NB4 (cell line): ENCODE results near the gene TESK2.

Experiments
- DNase-seq: peaks from one replicate; pipeline ENCODE4 v3.0.0; 2010; ENCODE audit warnings: low read depth
- H3K4me3 ChIP-seq: one replicate; pipeline ENCODE4 v1.5.1; 2011; ENCODE audit warnings: mild to moderate bottlenecking, low read depth, low read length, moderate library complexity
- CTCF ChIP-seq: IDR thresholded peaks from one replicate; pipeline ENCODE4 v1.5.1; 2012; ENCODE audit warnings: low read depth, low read length
- MAX ChIP-seq: IDR thresholded peaks from 2 replicates; pipeline ENCODE4 v1.6.1; 2011; ENCODE audit warnings: low read depth, low read length
- MYC ChIP-seq: IDR thresholded peaks from 2 replicates; pipeline ENCODE4 v1.6.1; 2011; ENCODE audit warnings: low read depth, low read length
- POLR2A ChIP-seq: IDR thresholded peaks from 2 replicates; pipeline ENCODE4 v1.6.1; 2011; ENCODE audit warnings: mild to moderate bottlenecking; ENCODE audit not compliant: insufficient read length; ENCODE audit errors: extremely low read depth

TESK2 gene

GRCh38 chr1:45331436-45332345, 159.3 kb downstream of the TESK2 start:
- no peak for DNase-seq
- TF ChIP-seq CTCF (no peak), POLR2A (no peak), MYC (no peak), MAX (no peak)
- no peak overlapping the region for H3K4me3 ChIP-seq

GRCh38 chr1:45329445-45329844, 161.5 kb downstream of the TESK2 start:
- DNase-seq: no peak
- no peak for TF ChIP-seq MYC
- no peak for TF ChIP-seq CTCF
- TF ChIP-seq MAX: no peak
- TF ChIP-seq POLR2A: no peak
- H3K4me3 ChIP-seq: peak overlapping the region; percentile 84

GRCh38 chr1:45328680-45329079, 162.3 kb downstream of the TESK2 start:
- TF ChIP-seq MAX (no peak), POLR2A (peak; percentile 5), CTCF (no peak)
- no peak for DNase-seq
- peak overlapping the region; percentile 84 for H3K4me3 ChIP-seq

GRCh38 chr1:45327644-45328515, 163.1 kb downstream of the TESK2 start:
- peak; percentile 74 for DNase-seq
- TF ChIP-seq MAX (peak; percentile 94), CTCF (no peak), MYC (peak; percentile 90), POLR2A (peak; percentile 33)
- H3K4me3 ChIP-seq: peak overlapping the region; percentile 84

- no peak for TF ChIP-seq CTCF
- TF ChIP-seq POLR2A: peak; percentile 96
- peak; percentile 99 for TF ChIP-seq MYC
- TF ChIP-seq MAX: peak; percentile 94
- peak within 1 kb of the TSS; percentile 84 for H3K4me3 ChIP-seq
- DNase-seq: peak; percentile 92
Measured at GRCh38 chr1:45326627-45327623, 164.0 kb downstream of the TESK2 start, which contains the start of gene HPDL. Gene HPDL (plus strand): TSS chr1:45326895. CDS start chr1:45327149, 254 bp downstream.
